GM12892 (cell line): ENCODE results near the gene PPM1E.
A peak's percentile ranks its signal among the peaks of the same experiment; 100 is the strongest.

Experiments used
- DNase-seq: peaks from one replicate; pipeline ENCODE4 v3.0.0; 2011; ENCODE audit not compliant: insufficient read length
- FAIRE-seq: peaks from 2 replicates; lab custom pipeline; 2011; peaks lifted over from hg19 to GRCh38; lab: Jason Lieb, UNC
- POLR2A ChIP-seq: IDR thresholded peaks from 2 replicates; pipeline ENCODE4 v1.6.1; 2011; ENCODE audit warnings: low read depth, low read length, control low read depth
- POLR2AphosphoS5 ChIP-seq: IDR thresholded peaks from 2 replicates; pipeline ENCODE4 v1.6.1; 2011; ENCODE audit warnings: low read depth, low read length, control low read depth
- TAF1 ChIP-seq: IDR thresholded peaks from 2 replicates; pipeline ENCODE4 v1.6.1; 2011; ENCODE audit warnings: low read depth, mild to moderate bottlenecking, control low read depth, low read length, borderline replicate concordance

The PPM1E gene

GRCh38 chr17:58875261-58875660 is 119.6 kb downstream of the PPM1E start:
- FAIRE-seq: no peak
- DNase-seq: no peak
- TF ChIP-seq POLR2AphosphoS5: no peak
- no peak for TF ChIP-seq TAF1
- no peak for TF ChIP-seq POLR2A

- TF ChIP-seq POLR2A: no peak
- no peak for TF ChIP-seq TAF1
- no peak for TF ChIP-seq POLR2AphosphoS5
- no peak for FAIRE-seq
- DNase-seq: no peak
Observed at GRCh38 chr17:58884161-58884560, 128.5 kb downstream of the PPM1E start.

- FAIRE-seq: no peak
- no peak for DNase-seq
- TF ChIP-seq POLR2AphosphoS5 (no peak), TAF1 (no peak), POLR2A (no peak)
Observed at GRCh38 chr17:58886514-58886913, 130.9 kb downstream of the PPM1E start.

- FAIRE-seq (no peak), DNase-seq (no peak)
- no peak for TF ChIP-seq POLR2AphosphoS5
Observed at GRCh38 chr17:58889928-58890327, 134.3 kb downstream of the PPM1E start.

GRCh38 chr17:58899191-58899590 is 143.5 kb downstream of the PPM1E start:
- no peak for TF ChIP-seq POLR2AphosphoS5
- TF ChIP-seq TAF1: no peak
- no peak for TF ChIP-seq POLR2A
- no peak for FAIRE-seq
- DNase-seq: no peak

- TF ChIP-seq TAF1 (no peak), POLR2AphosphoS5 (no peak), POLR2A (no peak)
- no peak for FAIRE-seq
- DNase-seq: no peak
Observed at GRCh38 chr17:58902322-58902721, 146.7 kb downstream of the PPM1E start.

GRCh38 chr17:58911741-58912343 is 156.2 kb downstream of the PPM1E start:
- no peak for FAIRE-seq
- no peak for DNase-seq
- TF ChIP-seq TAF1 (no peak), POLR2AphosphoS5 (no peak), POLR2A (no peak)

- DNase-seq: no peak
- TF ChIP-seq POLR2A (no peak), POLR2AphosphoS5 (no peak), TAF1 (no peak)
- no peak for FAIRE-seq
Observed at GRCh38 chr17:58913552-58913951, 157.9 kb downstream of the PPM1E start.

GRCh38 chr17:58913971-58914769 is 158.5 kb downstream of the PPM1E start:
- DNase-seq (no peak), FAIRE-seq (peak; percentile 53)
- no peak for TF ChIP-seq TAF1
- TF ChIP-seq POLR2AphosphoS5: no peak
- TF ChIP-seq POLR2A: no peak

- FAIRE-seq: no peak
- DNase-seq: no peak
- no peak for TF ChIP-seq POLR2A
- TF ChIP-seq TAF1: no peak
- TF ChIP-seq POLR2AphosphoS5: no peak
Observed at GRCh38 chr17:58917228-58917627, 161.6 kb downstream of the PPM1E start.

- FAIRE-seq: no peak
- no peak for DNase-seq
- TF ChIP-seq POLR2A: no peak
- TF ChIP-seq POLR2AphosphoS5: no peak
- TF ChIP-seq TAF1: no peak
Observed at GRCh38 chr17:58918072-58918471, 162.4 kb downstream of the PPM1E start.

- no peak for FAIRE-seq
- DNase-seq: no peak
- no peak for TF ChIP-seq TAF1
- TF ChIP-seq POLR2A: no peak
- no peak for TF ChIP-seq POLR2AphosphoS5
Observed at GRCh38 chr17:58918884-58919283, 163.2 kb downstream of the PPM1E start.
